Neural progenitor cell (in vitro differentiated cells): ENCODE measurements around the gene KCNT1.

Source experiments
- EZH2phosphoT487 ChIP-seq: fragments of 200-600 bp; sonication (generic); IDR thresholded peaks from 2 replicates; pipeline ENCODE4 v1.6.1; 2017; ENCODE audit warnings: antibody characterized with exemption
- TF ChIP-seq, protein P1 (sequence below): fragments of 200-600 bp; sonication (generic); IDR thresholded peaks from 2 replicates; pipeline ENCODE4 v1.5.1; 2017; ENCODE audit warnings: antibody characterized with exemption, mild to moderate bottlenecking

- TF ChIP-seq, protein P1, sequence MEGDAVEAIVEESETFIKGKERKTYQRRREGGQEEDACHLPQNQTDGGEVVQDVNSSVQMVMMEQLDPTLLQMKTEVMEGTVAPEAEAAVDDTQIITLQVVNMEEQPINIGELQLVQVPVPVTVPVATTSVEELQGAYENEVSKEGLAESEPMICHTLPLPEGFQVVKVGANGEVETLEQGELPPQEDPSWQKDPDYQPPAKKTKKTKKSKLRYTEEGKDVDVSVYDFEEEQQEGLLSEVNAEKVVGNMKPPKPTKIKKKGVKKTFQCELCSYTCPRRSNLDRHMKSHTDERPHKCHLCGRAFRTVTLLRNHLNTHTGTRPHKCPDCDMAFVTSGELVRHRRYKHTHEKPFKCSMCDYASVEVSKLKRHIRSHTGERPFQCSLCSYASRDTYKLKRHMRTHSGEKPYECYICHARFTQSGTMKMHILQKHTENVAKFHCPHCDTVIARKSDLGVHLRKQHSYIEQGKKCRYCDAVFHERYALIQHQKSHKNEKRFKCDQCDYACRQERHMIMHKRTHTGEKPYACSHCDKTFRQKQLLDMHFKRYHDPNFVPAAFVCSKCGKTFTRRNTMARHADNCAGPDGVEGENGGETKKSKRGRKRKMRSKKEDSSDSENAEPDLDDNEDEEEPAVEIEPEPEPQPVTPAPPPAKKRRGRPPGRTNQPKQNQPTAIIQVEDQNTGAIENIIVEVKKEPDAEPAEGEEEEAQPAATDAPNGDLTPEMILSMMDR = no peak
- TF ChIP-seq EZH2phosphoT487 = no peak
Observed at GRCh38 chr9:135796784-135797485, 95.0 kb downstream of the KCNT1 start.
